Measurements from ENCODE around the gene TNXB.
"Not testable (repeated sequence)": the region's sequence is repeated elsewhere in the genome, so short reads cannot be mapped to it uniquely, and the experiment has no call there.

Gene TNXB

GRCh38 chr6:31996385-31996784 is 112.8 kb downstream of the TNXB start:
- DNase-seq (ENCODE audit: low read depth): not testable (repeated sequence)

DNA sequence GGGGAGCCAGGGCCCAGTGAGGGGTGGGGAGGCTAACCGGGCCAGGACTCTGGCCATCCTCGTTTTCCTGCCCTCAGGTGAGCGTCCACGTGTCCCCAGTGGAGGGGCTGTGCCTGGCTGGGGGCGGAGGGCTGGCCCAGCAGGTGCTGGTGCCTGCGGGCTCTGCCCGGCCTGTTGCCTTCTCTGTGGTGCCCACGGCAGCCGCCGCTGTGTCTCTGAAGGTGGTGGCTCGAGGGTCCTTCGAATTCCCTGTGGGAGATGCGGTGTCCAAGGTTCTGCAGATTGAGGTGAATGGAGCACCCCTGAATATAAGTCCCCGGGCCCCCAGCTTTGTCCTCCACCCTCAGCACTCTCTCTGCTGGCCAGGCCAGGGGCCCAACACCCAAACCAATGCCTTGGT is 114.7 kb downstream of the TNXB start:
- DNase-seq (ENCODE audit: low read depth): not testable (repeated sequence)
